Mesothelial cell of epicardium (in vitro differentiated cells): ENCODE data around the gene ONECUT3. TPM values are rescaled to one million over a fixed set of nuclear protein-coding genes. Genes with fewer than 3 reads are reported as not detected.
A peak's percentile ranks its signal among the peaks of the same experiment; 100 is the strongest.

ENCODE experiments used
- DNase-seq, 2 experiments: peaks; one replicate each; pipeline ENCODE4 v3.0.0; 2021; ENCODE audit warnings: low spot score in 2 of 2; ENCODE audit not compliant: unreplicated experiment in 2 of 2
- H3K27ac Mint-ChIP-seq: 2 replicates; pipeline ENCODE4 v1.8.0; 2021; ENCODE audit warnings: mixed read lengths
- H3K27me3 Mint-ChIP-seq: 2 replicates; pipeline ENCODE4 v1.8.0; 2021; ENCODE audit warnings: low read depth, mixed read lengths
- H3K36me3 Mint-ChIP-seq: 2 replicates; pipeline ENCODE4 v1.8.0; 2021; ENCODE audit warnings: mixed read lengths
- H3K4me1 Mint-ChIP-seq: 2 replicates; pipeline ENCODE4 v1.8.0; 2021; ENCODE audit warnings: mixed read lengths
- H3K4me3 Mint-ChIP-seq: 2 replicates; pipeline ENCODE4 v1.8.0; 2021; ENCODE audit warnings: mild to moderate bottlenecking, moderate library complexity, mixed read lengths
- H3K9me3 Mint-ChIP-seq: 2 replicates; pipeline ENCODE4 v1.8.0; 2021; ENCODE audit warnings: mixed read lengths
- CTCF ChIP-seq: fragments of 200-600 bp; sonication (generic); IDR thresholded peaks from one replicate; pipeline ENCODE4 v1.5.0; 2021; ENCODE audit warnings: antibody characterized with exemption; ENCODE audit not compliant: unreplicated experiment
- total RNA-seq: library from RNA; stranded (reverse); gene quantifications from 3 replicates; pipeline ENCODE4 v1.2.1, GENCODE V29; 2021

Gene ONECUT3
- total RNA-seq, 1 donor from 2014 or later, result not detected

- Mint-ChIP-seq H3K27ac (no peak overlapping the region), H3K27me3 (peaks cover 85% of the 10 kb centered on the region), H3K4me3 (no peak overlapping the region), H3K4me1 (no peaks in the 10 kb centered on the region), H3K9me3 (no peaks in the 10 kb centered on the region), H3K36me3 (no peaks in the 10 kb centered on the region)
- TF ChIP-seq CTCF, result no peak
- DNase-seq, result no peak
These were observed 33.1 kb upstream of the ONECUT3 start for GRCh38 chr19:1720237-1720636.

GRCh38 chr19:1725100-1726064, 27.9 kb upstream of the ONECUT3 start:
- TF ChIP-seq CTCF, result no peak
- Mint-ChIP-seq H3K36me3 (no peaks in the 10 kb centered on the region), H3K4me3 (peak overlapping the region; percentile 63), H3K9me3 (no peaks in the 10 kb centered on the region), H3K27ac (no peak overlapping the region), H3K27me3 (peaks cover 78% of the 10 kb centered on the region), H3K4me1 (peaks cover 2% of the 10 kb centered on the region)
- peak; percentile 49 to 55 for DNase-seq

- no peak overlapping the region for H3K4me3 Mint-ChIP-seq
- no peak overlapping the region for H3K27ac Mint-ChIP-seq
- peaks cover 2% of the 10 kb centered on the region for H3K4me1 Mint-ChIP-seq
- no peak for TF ChIP-seq CTCF
- DNase-seq, result no peak
- H3K27me3 Mint-ChIP-seq, result peaks cover 78% of the 10 kb centered on the region
- no peaks in the 10 kb centered on the region for H3K36me3 Mint-ChIP-seq
- no peaks in the 10 kb centered on the region for H3K9me3 Mint-ChIP-seq
These were observed 24.3 kb upstream of the ONECUT3 start for GRCh38 chr19:1728816-1729567.

GRCh38 chr19:1729568-1729925, 23.8 kb upstream of the ONECUT3 start:
- no peaks in the 10 kb centered on the region for H3K9me3 Mint-ChIP-seq
- no peak for TF ChIP-seq CTCF
- H3K4me3 Mint-ChIP-seq, result no peak overlapping the region
- H3K4me1 Mint-ChIP-seq, result peaks cover 2% of the 10 kb centered on the region
- DNase-seq, result no peak
- H3K36me3 Mint-ChIP-seq, result no peaks in the 10 kb centered on the region
- H3K27ac Mint-ChIP-seq, result no peak overlapping the region
- peaks cover 82% of the 10 kb centered on the region for H3K27me3 Mint-ChIP-seq

- Mint-ChIP-seq H3K36me3 (no peaks in the 10 kb centered on the region), H3K4me3 (no peak overlapping the region), H3K4me1 (peaks cover 2% of the 10 kb centered on the region), H3K9me3 (no peaks in the 10 kb centered on the region), H3K27me3 (peaks cover 83% of the 10 kb centered on the region), H3K27ac (no peak overlapping the region)
- no peak for TF ChIP-seq CTCF
- DNase-seq, result no peak
These were observed 23.1 kb upstream of the ONECUT3 start for GRCh38 chr19:1730157-1730556.
